Fibroblast of mammary gland (primary cell): Measurements from ENCODE around the gene CTLA4.

Source experiments
- DNase-seq: peaks from one replicate; pipeline ENCODE4 v3.0.0-alpha.2; 2010; ENCODE audit warnings: low read depth
- H3K4me3 ChIP-seq: 2 replicates; pipeline ENCODE4 v1.5.1; 2011; ENCODE audit warnings: low read depth, mild to moderate bottlenecking, low read length, moderate library complexity; ENCODE audit not compliant: control insufficient read depth
- TF ChIP-seq, protein P1 (sequence below): conservative IDR thresholded peaks from 2 replicates; pipeline ENCODE4 v1.5.1; 2011; ENCODE audit warnings: low read depth, low read length, inconsistent platforms; ENCODE audit not compliant: control insufficient read depth, insufficient read depth

Gene CTLA4

GRCh38 chr2:203867561-203868200, at the start of gene CTLA4:
Gene CTLA4, plus strand, starts transcription at chr2:203867771. Its CDS starts 172 bp downstream, at chr2:203867943.
- TF ChIP-seq, protein P1, sequence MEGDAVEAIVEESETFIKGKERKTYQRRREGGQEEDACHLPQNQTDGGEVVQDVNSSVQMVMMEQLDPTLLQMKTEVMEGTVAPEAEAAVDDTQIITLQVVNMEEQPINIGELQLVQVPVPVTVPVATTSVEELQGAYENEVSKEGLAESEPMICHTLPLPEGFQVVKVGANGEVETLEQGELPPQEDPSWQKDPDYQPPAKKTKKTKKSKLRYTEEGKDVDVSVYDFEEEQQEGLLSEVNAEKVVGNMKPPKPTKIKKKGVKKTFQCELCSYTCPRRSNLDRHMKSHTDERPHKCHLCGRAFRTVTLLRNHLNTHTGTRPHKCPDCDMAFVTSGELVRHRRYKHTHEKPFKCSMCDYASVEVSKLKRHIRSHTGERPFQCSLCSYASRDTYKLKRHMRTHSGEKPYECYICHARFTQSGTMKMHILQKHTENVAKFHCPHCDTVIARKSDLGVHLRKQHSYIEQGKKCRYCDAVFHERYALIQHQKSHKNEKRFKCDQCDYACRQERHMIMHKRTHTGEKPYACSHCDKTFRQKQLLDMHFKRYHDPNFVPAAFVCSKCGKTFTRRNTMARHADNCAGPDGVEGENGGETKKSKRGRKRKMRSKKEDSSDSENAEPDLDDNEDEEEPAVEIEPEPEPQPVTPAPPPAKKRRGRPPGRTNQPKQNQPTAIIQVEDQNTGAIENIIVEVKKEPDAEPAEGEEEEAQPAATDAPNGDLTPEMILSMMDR = no peak
- no peak within 1 kb of the TSS for H3K4me3 ChIP-seq
- no peak for DNase-seq

GRCh38 chr2:203818656-203819055, 48.9 kb upstream of the CTLA4 start:
- no peak for DNase-seq
- TF ChIP-seq, protein P1 = no peak
- H3K4me3 ChIP-seq = no peak overlapping the region

- TF ChIP-seq, protein P1 = no peak
- DNase-seq = no peak
- no peak overlapping the region for H3K4me3 ChIP-seq
These were observed 48.0 kb upstream of the CTLA4 start for GRCh38 chr2:203819434-203820133.

GRCh38 chr2:203820969-203821368, 46.6 kb upstream of the CTLA4 start:
- DNase-seq = no peak
- H3K4me3 ChIP-seq = no peak overlapping the region
- TF ChIP-seq, protein P1 = no peak

- TF ChIP-seq, protein P1 = no peak
- no peak for DNase-seq
These were observed 45.3 kb upstream of the CTLA4 start for GRCh38 chr2:203822240-203822639.

GRCh38 chr2:203823173-203823572, 44.4 kb upstream of the CTLA4 start:
- TF ChIP-seq, protein P1 = no peak
- no peak for DNase-seq
- H3K4me3 ChIP-seq = no peak overlapping the region

More at GRCh38 chr2:203822240-203822639, 45.3 kb upstream of the CTLA4 start:
- no peak overlapping the region for H3K4me3 ChIP-seq
